Measurements from ENCODE around the gene SPACA7.

Gene SPACA7

GRCh38 chr13:112447761-112448603 lies 71.8 kb downstream of the SPACA7 start:
- no peak for DNase-seq (ENCODE audit: low spot score)

DNA sequence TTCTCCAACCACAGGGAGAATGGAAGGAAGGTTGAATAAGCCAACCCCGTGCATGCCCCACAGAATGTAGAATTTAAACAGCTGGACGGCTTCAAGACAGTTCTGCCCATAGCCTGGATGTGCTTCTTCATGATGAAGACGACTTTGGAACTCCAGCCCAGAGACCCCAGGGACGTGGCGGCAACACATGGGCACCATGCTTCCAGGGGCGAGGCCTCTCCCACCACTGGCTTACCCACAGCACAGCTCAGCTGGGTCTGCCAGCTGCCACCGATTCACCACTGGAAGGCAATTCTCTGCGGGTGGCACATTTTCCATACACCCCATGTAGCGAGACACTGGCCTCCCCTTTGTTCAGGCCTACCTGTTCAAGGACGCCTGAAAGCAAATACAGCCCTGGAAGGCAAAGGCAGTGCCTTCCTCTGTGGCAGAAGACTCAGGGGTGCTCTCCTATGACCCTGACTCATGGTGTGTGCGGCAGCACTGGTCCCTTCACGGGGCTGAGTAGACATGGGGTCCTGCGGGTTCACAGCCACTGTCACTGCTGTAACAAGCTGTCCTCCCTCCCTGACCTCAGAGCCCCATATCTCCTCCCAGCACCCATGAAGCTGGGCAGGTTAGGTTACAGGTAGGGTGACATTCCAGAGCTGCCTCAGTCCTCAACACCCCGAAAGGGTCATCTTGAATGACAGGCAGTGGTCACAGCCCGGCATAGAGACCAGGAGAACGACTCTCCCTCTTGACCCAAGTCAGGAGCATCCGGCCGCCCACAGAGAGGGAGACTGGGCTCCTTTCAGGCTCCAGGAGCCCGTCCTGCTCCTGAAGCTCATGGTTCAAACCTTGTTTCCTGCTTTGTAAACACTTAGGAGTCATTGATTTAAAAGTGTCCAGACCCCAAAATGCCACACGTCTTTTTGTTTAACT lies 72.7 kb downstream of the SPACA7 start:
- DNase-seq (ENCODE audit: low spot score), result no peak

GRCh38 chr13:112449545-112449930 lies 73.4 kb downstream of the SPACA7 start:
- no peak for DNase-seq (ENCODE audit: low spot score)

DNA sequence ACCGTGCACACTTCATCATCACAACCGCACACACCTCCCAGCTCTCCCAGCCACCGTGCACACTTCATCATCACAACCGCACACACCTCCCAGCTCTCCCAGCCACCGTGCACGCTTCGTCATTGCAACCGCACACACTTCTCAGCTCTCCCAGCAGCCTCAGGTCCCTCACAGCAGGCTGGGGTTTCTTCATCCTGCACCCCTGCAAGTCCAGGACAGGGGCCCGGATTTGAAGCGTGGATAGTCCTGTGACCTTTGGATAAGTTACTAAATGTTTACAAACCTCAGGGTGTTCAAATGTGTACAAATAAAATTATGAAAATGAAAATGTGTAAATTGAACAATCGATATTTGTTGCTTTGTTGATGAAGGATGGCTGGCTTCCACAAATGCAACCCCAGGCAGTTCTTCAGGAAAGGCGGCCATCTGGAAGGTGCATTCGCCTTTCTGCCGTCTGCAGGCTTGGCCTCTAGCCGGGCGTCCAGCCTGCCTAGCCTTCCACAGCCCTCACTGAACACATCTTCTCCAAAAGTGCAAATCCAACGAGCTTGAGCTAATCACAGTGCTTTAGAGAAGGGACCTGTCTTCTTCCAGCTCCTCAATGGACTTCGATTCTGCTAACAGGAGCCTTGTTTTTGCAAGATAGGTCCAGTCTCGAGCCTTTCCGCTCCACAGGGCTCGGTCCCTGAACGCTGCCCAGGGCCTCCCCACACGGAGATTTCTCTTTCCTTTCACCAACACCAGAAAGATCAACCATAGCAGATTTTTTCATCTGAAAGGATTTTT lies 74.2 kb downstream of the SPACA7 start:
- no peak for DNase-seq (ENCODE audit: low spot score)

GRCh38 chr13:112450904-112451240 lies 74.7 kb downstream of the SPACA7 start:
- DNase-seq (ENCODE audit: low spot score), result no peak

DNA sequence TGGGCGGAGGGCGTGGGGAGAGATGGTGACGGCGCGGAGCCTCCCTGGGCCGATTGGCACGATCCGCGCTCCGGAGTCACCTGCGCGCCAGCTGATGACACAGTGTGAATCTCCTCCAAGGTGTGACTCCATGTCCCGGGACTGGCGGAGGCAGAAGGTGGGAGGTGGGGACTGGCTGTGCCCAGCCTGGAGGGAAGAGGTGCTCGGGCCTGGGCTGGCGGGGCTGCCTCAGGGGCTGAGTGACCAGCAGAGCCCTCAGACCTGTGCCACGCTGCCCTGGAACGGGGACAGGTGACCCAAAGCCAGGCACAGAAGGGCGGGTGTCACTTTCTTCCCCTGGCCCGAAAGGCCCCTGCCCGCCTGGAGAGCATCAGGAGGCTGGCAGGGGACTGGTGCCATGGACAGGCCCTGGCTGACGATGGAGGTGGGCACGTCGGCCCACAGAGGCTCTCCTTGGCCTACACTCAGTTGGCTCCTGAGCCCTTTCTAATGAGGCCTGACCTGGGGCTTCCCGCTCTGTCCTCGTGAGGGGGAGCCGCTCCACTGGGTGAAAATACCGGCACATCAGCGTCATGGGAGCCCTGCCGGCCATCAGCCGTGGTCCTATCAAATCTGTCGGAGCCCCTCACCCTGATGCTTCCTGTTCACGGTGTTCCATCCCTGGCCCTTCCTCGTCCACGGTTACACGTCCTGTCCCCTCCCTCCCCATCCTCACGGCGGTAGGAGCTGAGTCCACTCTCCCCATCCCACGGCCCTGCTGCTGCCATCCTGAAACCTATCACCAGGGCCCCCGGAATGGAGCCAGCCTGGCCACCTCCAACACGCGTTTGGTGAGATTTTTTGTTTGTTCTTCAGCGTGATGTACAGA lies 75.6 kb downstream of the SPACA7 start:
- no peak for DNase-seq (ENCODE audit: low spot score)

- no peak for DNase-seq (ENCODE audit: low spot score)
Observed at GRCh38 chr13:112452380-112453206, 76.4 kb downstream of the SPACA7 start.

GRCh38 chr13:112453207-112453829 lies 77.2 kb downstream of the SPACA7 start:
- DNase-seq (ENCODE audit: low spot score), result no peak

GRCh38 chr13:112453874-112454647 lies 77.9 kb downstream of the SPACA7 start:
- DNase-seq (ENCODE audit: low spot score), result no peak

DNA sequence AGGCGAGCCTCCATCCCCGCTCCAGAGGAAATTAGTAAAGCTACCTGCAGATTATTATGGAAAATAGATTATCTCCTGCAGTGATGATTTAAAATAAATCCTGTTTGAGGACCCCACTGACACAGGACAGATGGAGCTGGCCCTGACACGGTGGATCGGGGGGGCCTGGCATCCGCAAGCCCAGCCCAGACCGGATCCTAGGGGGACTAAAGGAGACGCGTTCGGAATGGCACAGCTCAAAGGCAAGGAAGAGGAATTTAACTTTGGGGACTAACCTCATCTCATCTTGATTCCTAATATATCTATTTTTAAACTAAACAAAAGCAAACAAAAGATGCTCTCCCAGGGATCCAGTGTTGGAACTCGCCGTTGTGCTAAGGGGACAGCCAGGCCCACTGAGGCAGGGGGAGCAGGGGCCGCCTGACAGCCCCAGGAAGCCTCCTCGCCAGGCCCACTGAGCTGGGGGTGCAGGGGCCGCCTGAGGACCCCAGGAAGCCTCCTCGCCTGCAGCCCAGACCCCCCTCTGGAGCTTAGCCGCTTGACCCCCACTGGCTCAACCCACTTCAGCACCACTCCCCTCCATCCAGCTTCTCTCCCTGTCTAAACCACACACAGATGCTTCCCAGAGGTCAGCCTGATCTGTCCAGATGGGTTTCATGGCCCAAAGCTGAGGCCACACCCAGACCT lies 78.6 kb downstream of the SPACA7 start:
- no peak for DNase-seq (ENCODE audit: low spot score)

DNA sequence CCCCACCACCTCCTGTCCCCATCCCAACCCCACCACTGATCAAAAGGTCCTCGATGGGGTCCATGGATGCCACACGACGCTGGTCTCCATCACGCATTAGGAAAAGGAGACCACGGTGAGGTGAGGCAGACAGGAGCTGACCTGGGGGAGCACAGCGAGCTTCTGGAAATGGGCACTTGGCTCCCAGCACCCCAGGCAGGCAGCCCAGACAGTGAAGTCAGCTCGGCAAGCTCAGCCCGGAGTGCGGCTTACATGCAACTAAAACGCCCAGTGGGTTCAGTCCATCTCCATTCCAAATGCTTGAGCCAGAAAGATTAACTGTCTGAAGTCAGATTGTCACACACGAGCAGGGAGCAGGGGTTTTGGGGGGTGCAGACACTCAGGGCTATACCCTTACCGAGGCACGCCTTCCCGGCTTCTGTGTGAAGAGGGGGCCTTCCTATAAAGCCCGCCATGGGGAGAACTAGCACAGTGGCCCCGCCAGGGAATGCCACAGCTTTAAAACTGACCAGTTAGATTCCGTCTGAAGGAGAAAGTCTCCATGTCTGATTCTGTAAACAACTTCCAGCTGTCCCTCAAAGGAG lies 79.4 kb downstream of the SPACA7 start:
- DNase-seq (ENCODE audit: low spot score), result no peak

DNA sequence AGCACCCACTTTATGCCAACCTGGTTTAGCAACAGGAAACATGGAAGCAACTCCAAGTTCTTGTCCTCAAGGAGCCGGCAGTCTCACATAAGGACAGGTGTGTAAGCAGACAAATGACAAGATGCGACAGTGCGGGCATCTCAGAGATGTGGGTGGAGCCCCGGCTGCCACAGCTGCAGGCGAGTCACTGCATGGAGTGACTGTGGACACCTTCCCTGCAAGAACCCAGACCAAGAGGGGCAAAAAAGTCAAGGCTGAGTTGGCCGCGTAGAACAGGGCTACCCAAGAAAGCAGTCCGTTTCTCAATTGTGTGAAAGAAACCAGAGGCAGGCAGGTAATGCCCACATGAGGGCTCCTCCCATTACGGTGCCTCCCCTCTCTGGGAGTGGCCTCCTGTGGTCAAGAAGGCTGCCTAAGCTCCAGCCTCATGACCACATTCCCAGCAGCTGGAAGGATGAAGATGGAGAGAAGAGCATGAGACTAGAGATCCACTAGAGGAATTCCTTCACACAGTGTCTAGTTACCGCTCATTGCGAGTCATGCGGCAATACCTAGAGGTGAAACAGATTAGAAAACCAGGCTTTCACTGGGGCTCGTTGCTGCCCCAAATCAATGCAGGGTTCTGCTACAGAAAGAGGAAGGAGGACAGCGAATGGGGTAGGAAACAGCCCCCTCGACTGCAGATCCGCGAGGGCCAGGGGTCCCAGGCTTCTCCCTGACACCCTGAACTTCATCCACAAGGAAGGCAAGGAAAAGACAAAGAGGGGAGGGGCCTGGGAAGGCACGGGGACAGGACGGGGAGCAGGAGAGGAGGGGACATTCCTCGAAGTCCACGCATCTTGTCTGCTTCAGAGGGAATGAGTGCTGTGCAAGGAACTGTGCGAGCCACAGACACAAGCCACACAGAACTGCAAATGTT lies 80.2 kb downstream of the SPACA7 start:
- no peak for DNase-seq (ENCODE audit: low spot score)

DNA sequence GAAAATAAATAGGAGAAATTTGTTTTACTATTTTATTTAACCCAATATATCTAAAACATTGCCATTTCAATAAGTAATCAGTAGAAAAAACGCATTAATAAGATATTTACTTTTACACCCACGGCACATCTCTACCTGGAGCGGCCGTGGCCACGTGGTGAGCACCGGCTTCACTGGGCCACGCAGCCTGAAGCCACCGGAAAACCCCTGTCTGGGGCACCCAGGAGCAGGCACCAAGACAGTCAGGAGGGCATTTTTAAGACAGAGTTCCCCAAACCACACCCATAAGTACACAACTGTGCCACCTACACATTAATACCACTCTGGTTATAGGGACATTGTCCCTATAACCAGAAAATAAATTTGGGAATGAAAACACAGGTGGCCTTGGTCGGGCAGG lies 80.9 kb downstream of the SPACA7 start:
- DNase-seq (ENCODE audit: low spot score), result no peak

DNA sequence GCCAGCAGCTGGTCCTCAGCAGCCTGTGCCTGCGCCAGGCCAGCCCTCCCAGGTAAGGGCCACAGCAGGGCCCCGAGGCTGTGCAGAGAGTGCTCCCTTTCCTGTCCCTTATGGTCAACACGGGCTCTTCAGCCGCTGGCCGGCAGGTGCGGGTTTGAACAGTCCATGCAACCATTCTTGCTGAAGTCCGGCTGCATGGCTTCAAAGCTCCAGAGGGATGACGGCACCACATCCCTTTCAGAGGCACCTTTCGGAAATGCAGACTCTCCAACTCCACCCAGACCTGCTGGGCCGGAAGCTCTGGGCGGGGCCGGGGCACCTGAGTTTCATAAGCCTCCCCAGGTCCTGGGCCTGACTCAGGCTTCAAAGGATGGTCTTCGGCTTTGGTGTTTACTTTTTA lies 81.3 kb downstream of the SPACA7 start:
- no peak for DNase-seq (ENCODE audit: low spot score)

GRCh38 chr13:112462408-112462807 lies 86.3 kb downstream of the SPACA7 start:
- no peak for DNase-seq (ENCODE audit: low spot score)

DNA sequence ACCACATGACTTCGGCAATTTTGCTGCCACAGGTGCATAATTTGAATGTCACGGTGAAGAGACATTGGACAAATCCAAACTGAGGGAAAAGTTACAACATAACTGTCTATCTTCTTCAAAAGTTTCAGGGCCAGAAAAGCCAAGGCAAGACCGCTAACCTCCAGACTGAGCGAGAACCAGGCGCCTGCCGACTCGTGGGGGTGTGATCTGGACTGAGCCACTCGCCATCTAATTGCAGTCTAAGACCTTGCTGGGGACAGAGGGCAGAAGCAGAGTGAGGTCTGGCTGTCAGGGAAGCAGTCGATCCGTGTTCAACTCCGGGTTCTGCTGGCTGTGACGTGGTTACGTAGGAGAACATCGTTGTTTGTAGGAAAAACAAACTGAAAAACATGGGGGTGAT lies 88.6 kb downstream of the SPACA7 start:
- DNase-seq (ENCODE audit: low spot score), result no peak

Data from CD4-positive, alpha-beta T cell treated with Interleukin-2 at 100 ng/mL for 4 hours (primary cell).